GM10266 (cell line): Measurements from ENCODE around the gene CFB.

ENCODE experiments used
- DNase-seq: peaks from one replicate; pipeline ENCODE4 v3.0.0; 2012; ENCODE audit errors: extremely low spot score
- CTCF ChIP-seq: IDR thresholded peaks from 2 replicates; pipeline ENCODE4 v1.5.1; 2012; ENCODE audit warnings: mild to moderate bottlenecking, low read depth; ENCODE audit not compliant: control insufficient read depth, insufficient read depth; ENCODE audit errors: missing control alignments

CFB gene

GRCh38 chr6:31918069-31918720 lies 27.7 kb upstream of the CFB start:
- no peak for TF ChIP-seq CTCF
- no peak for DNase-seq

GRCh38 chr6:31919624-31920303 lies 26.1 kb upstream of the CFB start:
- DNase-seq, result no peak
- no peak for TF ChIP-seq CTCF

- no peak for DNase-seq
- no peak for TF ChIP-seq CTCF
Measured at GRCh38 chr6:31920811-31921210, 25.1 kb upstream of the CFB start.

GRCh38 chr6:31922942-31923341 lies 23.0 kb upstream of the CFB start:
- DNase-seq, result no peak

GRCh38 chr6:31927242-31927862 lies 18.5 kb upstream of the CFB start, which contains the start of gene C2:
TSS of gene C2 (plus strand) at chr6:31927717. CDS start at chr6:31927753, 36 bp downstream.
- DNase-seq, result no peak
- no peak for TF ChIP-seq CTCF

More at GRCh38 chr6:31922942-31923341, 23.0 kb upstream of the CFB start:
- peak; percentile 50 for TF ChIP-seq CTCF

- no peak for DNase-seq
- no peak for TF ChIP-seq CTCF
Measured at GRCh38 chr6:31927863-31928671, 17.8 kb upstream of the CFB start.
